ENCODE data around the gene CFAP97. TPM values are rescaled to one million over a fixed set of nuclear protein-coding genes. Genes with fewer than 3 reads are reported as not detected.

CFAP97 gene
- total and polyA plus RNA-seq, 9 donors: 14.1 to 57.6 (median 38.2) TPM

GRCh38 chr4:185194924-185195888 is 8.6 kb downstream of the CFAP97 start:
- no peak for DNase-seq
- WGBS, 3 donors: 65 to 69% (median 65%) methylated on average over 9 of the region's 9 CpGs
- Histone ChIP-seq H3K9me3 (no peaks in the 10 kb centered on the region), H3K4me1 (ENCODE audit: insufficient read depth) (no peaks in the 10 kb centered on the region), H3K4me3 (no peak overlapping the region), H3K27ac (no peak overlapping the region), H3K36me3 (no peaks in the 10 kb centered on the region), H3K27me3 (no peaks in the 10 kb centered on the region)
- intact Hi-C loops (cut with DNase I): loop anchor here in 1 of 4 donors (10.0 kb wide), 2 partner anchors 50 to 830 kb away; partner anchors contain the start of gene SLC25A4
- TF ChIP-seq POLR2A (IDR thresholded peaks at IDR 0.05) (no peak), EP300 (IDR thresholded peaks at IDR 0.05) (no peak), CTCF (IDR thresholded peaks at IDR 0.05) (no peak)

- DNase-seq: no peak
- Histone ChIP-seq H3K36me3 (no peaks in the 10 kb centered on the region), H3K4me3 (no peak overlapping the region), H3K27me3 (no peaks in the 10 kb centered on the region), H3K9me3 (no peaks in the 10 kb centered on the region), H3K4me1 (ENCODE audit: insufficient read depth) (no peaks in the 10 kb centered on the region), H3K27ac (no peak overlapping the region)
- intact Hi-C loops (cut with DNase I): loop anchor here in 1 of 4 donors (10.0 kb wide), 2 partner anchors 47 to 833 kb away; partner anchors contain the start of gene SLC25A4
- 93 to 96% (median 94%) methylated on average over 1 of the region's 1 CpG for WGBS, 3 donors
- TF ChIP-seq CTCF (IDR thresholded peaks at IDR 0.05): no peak
- TF ChIP-seq EP300 (IDR thresholded peaks at IDR 0.05): no peak
- no peak for TF ChIP-seq POLR2A (IDR thresholded peaks at IDR 0.05)
Observed at GRCh38 chr4:185192059-185192458, 11.7 kb downstream of the CFAP97 start.

- DNase-seq: no peak
- Histone ChIP-seq H3K9me3 (no peaks in the 10 kb centered on the region), H3K36me3 (no peaks in the 10 kb centered on the region), H3K4me3 (no peak overlapping the region), H3K4me1 (ENCODE audit: insufficient read depth) (no peaks in the 10 kb centered on the region), H3K27me3 (no peaks in the 10 kb centered on the region), H3K27ac (no peak overlapping the region)
- intact Hi-C loops (cut with DNase I): loop anchor here in 1 of 4 donors (10.0 kb wide), 2 partner anchors 46 to 834 kb away; partner anchors contain the start of gene SLC25A4
- no peak for TF ChIP-seq CTCF (IDR thresholded peaks at IDR 0.05)
- no peak for TF ChIP-seq EP300 (IDR thresholded peaks at IDR 0.05)
- no peak for TF ChIP-seq POLR2A (IDR thresholded peaks at IDR 0.05)
- 67 to 81% (median 71%) methylated on average over 6 of the region's 6 CpGs for WGBS, 3 donors
Observed at GRCh38 chr4:185190306-185190856, 13.4 kb downstream of the CFAP97 start.

GRCh38 chr4:185189606-185190305 is 14.0 kb downstream of the CFAP97 start:
- H3K36me3 ChIP-seq: no peaks in the 10 kb centered on the region
- TF ChIP-seq POLR2A (IDR thresholded peaks at IDR 0.05): no peak
- TF ChIP-seq EP300 (IDR thresholded peaks at IDR 0.05): no peak
- TF ChIP-seq CTCF (IDR thresholded peaks at IDR 0.05): no peak
- WGBS, 3 donors: 30 to 54% (median 43%) methylated on average over 4 of the region's 4 CpGs
- no peak overlapping the region for H3K4me3 ChIP-seq
- no peaks in the 10 kb centered on the region for H3K9me3 ChIP-seq
- DNase-seq: no peak
- H3K4me1 ChIP-seq (ENCODE audit: insufficient read depth): no peaks in the 10 kb centered on the region
- H3K27me3 ChIP-seq: no peaks in the 10 kb centered on the region
- no peak overlapping the region for H3K27ac ChIP-seq
- intact Hi-C loops (cut with DNase I): loop anchor here in 1 of 4 donors (10.0 kb wide), 2 partner anchors 45 to 835 kb away; partner anchors contain the start of gene SLC25A4

Measured in ovary (tissue), 9 donors.